Measurements from ENCODE around the gene NPY4R2.
"Not testable (repeated sequence)": the region's sequence is repeated elsewhere in the genome, so short reads cannot be mapped to it uniquely, and the experiment has no call there.

Gene NPY4R2

GRCh38 chr10:47933462-47933861 is 15.0 kb downstream of the NPY4R2 start:
- not testable (repeated sequence) for DNase-seq

GRCh38 chr10:47936772-47937228 is 18.3 kb downstream of the NPY4R2 start:
- DNase-seq = not testable (repeated sequence)

GRCh38 chr10:47937634-47938033 is 19.2 kb downstream of the NPY4R2 start:
- not testable (repeated sequence) for DNase-seq

DNA sequence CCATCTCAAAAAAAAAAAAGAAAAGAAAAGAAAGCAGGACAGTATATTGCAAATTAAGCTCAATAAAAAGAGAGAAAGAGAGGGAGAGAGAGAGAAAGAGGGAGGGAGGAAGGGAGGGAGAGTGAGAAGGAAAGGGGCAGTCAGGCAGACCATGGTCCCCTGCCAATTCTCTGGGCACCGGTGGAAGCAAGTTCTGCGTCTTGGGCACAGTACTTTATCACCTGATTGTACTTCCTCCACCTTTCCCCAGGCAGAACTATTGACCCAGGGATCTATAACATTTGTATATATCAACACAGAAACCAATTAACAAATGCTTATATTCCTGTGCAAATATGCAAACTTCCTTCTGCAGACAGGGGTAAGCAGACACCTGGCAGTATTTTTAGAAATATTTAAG is 22.4 kb downstream of the NPY4R2 start:
- DNase-seq = not testable (repeated sequence)

- DNase-seq = not testable (repeated sequence)
Measured at GRCh38 chr10:47941379-47941778, 22.9 kb downstream of the NPY4R2 start.

DNA sequence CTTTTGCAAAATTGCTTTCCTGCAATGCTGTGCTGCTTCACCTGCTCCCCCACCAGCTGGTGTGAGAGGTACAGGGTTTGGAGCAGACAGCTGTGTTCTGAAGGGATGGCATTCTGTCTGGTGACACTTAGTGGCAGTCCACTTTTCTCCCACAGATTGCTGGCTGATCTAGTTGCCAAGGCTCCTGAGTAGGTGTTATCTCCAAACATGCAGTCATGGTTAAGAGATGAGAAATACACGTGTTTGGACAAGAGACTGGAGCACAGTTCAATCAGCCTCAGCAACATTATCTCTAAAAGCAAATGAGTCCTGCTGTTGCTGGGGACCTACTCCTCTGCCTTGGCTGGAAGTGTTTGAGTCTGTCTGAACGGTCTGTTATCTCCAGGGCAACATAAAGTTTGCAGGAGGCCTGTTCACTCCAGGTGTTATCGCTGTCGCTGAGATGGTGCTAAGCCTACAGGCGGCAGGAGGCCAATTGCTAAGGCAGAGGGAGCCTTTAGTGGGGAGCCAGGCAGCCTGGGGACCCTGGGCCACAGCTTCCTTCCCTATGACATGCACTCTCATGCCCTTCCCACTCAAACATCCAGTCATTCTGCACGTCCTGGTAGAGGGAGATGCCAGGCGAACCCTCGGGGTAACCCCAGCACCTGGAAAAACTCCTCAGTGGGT is 24.0 kb downstream of the NPY4R2 start:
- not testable (repeated sequence) for DNase-seq

- DNase-seq = not testable (repeated sequence)
Measured at GRCh38 chr10:47943328-47943727, 24.9 kb downstream of the NPY4R2 start.

DNA sequence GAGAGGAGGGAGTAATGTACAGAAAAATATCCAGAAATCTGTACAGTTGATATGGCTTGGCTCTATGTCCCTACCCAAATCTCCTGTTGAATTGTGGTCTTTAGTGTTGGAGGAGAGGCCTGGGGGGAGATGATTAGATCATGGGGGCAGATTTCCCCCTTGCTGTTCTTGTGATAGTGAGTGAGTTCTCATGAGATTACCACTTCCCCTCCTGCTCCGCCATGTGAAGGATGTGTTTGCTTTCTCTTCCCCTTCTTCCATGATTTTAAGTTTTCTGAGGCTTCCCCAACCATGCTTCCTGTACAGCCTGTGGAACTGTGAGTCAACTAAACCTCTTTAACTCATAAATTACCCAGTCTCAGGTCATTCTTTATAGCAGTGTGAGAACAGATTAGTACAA is 29.0 kb downstream of the NPY4R2 start:
- DNase-seq = not testable (repeated sequence)

GRCh38 chr10:47957158-47957557 is 38.7 kb downstream of the NPY4R2 start:
- not testable (repeated sequence) for DNase-seq

DNA sequence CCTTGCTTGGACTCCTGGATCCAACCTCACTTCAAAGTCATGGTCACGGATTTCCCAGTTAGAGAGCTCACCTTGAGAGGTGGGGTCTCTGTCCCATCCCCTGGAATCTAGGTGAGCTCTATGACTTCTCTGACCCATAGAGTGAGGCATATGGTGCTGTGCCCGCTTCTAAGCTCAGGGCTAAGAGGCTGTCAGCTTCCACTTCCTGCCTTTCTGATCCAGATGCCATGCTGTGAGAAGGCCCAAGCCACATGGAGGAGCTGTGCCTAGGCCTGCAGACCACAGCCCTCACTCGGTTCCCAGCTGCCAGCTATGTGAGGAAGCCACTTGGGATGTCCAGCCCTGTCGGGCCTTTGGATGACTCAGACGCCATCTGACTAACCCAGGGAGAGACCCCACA is 41.2 kb downstream of the NPY4R2 start:
- DNase-seq = not testable (repeated sequence)

DNA sequence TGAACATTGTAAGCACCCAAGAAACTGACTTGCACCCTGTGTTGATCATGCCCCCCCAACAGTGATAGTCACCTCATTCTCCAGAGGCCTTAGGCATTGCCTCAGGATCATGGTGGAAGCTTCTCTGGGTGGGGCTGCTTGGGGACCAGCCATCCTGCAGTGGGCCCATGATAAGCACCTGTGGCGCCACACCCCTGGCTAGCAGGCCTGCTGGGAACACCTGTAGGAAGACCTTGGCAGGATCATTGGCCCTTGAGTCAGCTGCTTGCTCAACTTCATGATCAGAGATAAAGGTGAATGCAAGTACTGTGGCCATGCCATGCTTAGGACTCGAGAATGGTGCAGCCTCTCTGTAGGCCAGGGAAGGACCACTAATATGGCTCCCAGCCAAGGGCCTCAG is 42.2 kb downstream of the NPY4R2 start:
- not testable (repeated sequence) for DNase-seq

DNA sequence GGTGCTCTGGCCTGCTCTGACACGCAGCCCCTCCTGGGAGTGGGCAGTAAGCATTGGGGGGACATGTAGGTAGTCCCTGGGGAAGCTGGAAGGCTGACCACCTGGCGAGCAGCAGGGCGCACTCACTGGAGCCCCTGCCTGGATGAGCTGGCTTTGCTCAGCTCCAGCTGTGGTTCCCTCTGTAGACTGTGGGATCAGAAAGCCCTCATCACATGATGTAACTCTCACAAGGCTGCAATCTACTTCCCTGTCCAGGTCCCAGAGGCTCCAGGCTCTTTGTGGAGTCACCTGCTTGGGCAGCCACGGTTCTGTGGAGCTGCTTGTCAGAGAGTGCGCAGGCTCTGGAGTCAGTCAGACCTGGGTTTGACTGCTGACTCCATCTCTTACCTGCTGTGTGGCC is 44.3 kb downstream of the NPY4R2 start:
- DNase-seq = not testable (repeated sequence)

- not testable (repeated sequence) for DNase-seq
Measured at GRCh38 chr10:47964280-47965063, 46.0 kb downstream of the NPY4R2 start.

DNA sequence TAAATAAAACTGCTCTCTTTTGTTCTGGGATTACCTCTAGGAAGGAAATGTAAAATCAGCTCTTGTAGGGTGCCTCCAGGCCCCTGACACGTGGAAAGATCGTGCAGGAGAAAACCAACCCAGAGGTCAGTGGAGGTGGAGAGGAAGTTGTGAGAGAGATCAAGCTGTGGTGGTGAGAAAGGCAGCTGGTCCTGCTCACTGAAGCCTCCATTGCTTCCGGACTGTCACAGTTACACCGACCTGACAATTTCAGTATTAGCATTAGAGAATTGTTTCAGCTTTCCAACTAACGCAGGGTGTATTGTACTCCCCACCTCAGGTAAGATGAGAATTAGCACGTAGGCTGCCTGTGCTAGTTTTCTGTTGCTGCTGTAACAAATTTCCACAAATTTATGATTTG is 50.5 kb downstream of the NPY4R2 start:
- DNase-seq = not testable (repeated sequence)

- DNase-seq = not testable (repeated sequence)
Measured at GRCh38 chr10:47970047-47970446, 51.6 kb downstream of the NPY4R2 start.

GRCh38 chr10:47971598-47971997 is 53.1 kb downstream of the NPY4R2 start:
- not testable (repeated sequence) for DNase-seq

DNA sequence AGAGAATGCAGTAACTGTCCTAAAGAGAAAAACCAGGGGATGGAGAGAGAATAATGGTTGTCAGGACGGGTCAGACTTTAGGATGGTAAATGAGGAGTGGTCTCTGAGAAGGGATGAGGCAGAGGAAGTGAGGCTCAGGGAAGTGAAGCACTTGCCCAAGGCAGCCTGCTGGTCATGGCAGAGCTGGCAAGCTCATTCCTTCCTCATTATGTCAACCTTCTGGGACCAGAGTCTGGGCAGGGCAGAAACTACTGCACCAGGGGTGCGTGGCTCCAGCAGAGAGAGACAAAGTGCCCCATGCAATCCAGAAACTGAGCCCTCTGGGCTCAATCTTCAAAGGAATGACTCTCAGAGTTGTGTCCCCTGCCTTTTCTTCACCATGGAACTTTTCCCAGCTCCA is 53.6 kb downstream of the NPY4R2 start:
- DNase-seq = not testable (repeated sequence)
